ENCODE data around the gene CTSV.
"Not testable (repeated sequence)": the region's sequence is repeated elsewhere in the genome, so short reads cannot be mapped to it uniquely, and the experiment has no call there.

The CTSV gene

DNA sequence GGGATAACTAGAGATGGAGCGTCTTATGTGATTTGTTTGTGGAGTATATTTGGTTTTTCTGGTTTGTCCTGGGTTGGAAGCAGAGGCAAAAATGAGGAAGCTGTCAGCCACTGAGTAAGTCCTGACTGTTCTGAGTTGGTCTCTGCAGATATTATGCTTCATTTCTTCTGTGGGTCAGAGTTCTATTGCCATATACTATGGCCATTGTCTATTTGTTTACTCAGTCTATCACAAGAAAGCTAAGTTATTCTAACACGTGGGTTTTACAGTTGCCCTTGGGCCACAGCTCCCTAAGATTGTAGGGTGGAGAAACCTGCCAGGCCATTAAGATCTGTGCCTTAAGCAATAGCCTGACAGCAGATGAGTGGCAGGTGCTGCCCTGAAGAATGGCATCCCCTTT lies 3.0 kb upstream of the CTSV start:
- DNase-seq (ENCODE audit: low read depth in 2 of 2): no peak

DNA sequence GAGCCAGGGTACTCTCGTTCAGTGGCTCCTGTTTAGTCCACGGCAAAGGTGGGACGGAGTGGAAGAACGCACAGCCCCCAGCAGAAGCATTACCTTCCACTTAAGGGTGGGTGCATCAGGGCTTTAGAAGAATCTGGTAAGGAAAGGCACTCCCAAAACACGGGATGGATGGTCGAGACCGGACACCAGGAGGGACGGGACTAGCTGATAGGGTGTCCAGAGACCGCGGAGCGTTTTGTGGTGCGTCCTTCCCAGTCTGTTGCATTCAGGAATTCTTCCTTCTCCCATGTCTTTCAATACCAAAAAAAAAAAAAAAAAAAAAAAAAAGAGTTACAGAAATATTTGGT lies 545 bp upstream of the CTSV start:
- no peak for DNase-seq (ENCODE audit: low read depth in 2 of 2)

DNA sequence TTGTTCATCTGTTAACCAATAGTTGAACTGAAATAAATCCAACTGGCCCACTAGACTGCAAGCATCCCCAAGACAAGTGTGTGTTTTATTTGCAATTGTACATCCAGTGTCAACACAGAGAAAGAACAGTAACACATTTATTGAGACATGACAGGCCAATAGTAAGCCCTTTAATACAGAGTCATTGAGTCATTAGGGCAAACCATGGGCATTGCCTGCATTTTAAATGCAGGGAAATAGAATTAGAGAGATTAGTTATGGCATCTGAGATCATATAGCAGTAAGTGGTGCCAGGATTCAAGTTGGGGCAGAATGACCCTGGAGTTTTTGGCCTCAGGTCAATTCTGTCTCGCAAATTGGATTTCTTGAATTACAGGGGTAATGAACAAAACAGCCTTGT lies 15.4 kb downstream of the CTSV start:
- not testable (repeated sequence) for DNase-seq (ENCODE audit: low read depth in 2 of 2)

DNA sequence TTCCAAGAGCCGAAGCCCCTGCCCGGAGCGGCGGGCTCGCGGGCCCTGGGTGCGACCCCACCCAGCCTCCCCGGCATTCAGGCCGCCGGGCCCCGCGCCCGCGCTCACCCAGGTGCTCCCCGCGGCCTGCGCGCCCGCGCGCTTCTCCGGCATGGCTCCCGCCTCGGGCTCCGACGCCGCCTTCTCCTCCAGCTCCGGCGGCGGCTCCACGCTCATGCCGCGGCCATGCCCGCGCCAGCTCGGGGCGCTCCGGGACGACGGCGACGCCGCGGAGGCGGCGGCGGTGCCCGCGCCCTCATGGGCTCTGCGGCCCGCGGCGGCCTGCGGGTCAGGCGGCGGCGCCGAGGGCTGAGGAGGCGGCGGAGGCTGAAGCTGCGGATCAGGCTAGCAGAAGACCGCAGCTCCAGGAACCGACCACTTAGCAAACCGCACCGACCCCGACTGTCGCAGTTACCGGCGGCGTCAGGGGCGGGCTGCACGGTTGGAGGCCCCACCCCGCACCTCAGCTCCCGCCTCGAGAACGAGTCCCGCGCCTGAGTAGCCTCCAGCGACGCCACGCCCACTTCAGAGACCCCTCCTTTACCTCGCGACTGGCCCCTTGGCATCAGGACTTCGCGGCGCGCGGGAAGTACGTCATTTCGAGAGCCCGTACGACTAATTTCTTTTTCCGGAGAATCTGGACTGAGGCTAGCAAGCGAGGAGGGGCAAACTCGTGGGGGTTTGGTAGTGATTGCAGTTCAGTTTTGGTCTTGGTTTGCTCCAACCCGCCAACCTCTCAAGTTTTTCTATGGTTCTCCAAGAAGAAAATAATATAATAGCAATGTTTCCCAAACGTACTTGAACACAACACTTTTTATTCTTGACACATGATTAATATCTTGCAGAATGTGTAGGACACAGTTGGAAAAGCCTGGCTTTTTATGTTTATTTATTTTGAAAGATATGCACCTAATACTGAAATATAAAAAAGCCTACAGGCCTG lies 25.5 kb downstream of the CTSV start:
- DNase-seq (ENCODE audit: low read depth in 2 of 2): peak; percentile 54 to 60

DNA sequence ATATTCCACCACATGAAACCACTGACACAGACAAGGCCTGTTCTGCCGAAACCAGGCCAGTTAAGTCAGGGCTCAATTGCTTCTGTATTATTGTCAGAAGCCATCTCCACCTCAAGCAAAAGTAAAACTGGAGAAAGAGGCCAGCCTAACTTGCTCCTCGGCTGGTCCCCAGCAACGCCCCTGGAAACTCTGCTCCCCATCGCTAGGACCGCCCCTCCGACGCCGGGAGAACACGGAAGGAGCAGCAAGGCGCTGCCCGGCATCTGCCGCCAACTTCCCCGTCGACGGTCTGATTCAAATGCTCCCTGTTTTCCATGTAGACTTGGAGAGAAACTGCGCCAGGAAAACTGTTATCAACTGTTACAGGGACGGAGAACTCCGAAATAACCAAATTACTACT lies 26.3 kb downstream of the CTSV start:
- DNase-seq (ENCODE audit: low read depth in 2 of 2): not testable (repeated sequence)

DNA sequence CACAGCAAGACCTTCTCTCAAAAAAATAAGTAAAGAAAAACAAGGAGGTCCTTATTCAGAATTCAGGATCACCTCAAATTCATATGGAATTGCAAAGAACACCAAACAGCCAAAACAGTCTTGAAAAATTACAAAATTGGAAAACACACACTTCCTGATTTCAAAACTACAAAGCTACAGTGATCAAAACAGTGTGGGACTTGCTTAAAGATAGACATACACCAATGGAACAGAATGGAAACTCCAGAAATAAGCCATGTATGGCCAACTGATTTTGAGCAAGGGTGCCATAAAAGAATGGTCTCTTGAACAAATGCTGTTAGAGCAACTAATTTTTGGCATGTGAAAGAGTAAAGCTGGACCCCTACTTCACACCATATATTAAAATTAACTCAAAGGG lies 36.7 kb downstream of the CTSV start:
- not testable (repeated sequence) for DNase-seq (ENCODE audit: low read depth in 2 of 2)

DNA sequence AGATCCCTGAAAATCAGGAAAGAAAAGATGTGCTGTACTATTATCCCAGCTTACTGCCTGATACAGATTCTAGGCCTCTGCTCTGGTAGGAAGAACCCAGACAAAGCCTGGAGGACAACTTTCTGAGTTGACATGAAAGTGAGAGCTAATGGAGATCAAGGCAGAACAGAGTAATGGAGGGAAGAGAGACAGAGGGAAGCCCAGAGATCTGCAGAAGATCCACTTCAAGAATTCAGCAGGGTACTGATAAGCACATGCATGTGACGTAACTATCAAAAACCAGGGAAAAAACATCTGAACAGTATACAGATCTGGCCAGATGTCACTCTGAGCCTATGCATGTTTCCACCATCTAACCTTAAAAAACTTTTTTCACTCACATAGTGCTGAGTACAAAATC lies 37.6 kb downstream of the CTSV start:
- not testable (repeated sequence) for DNase-seq (ENCODE audit: low read depth in 2 of 2)

DNA sequence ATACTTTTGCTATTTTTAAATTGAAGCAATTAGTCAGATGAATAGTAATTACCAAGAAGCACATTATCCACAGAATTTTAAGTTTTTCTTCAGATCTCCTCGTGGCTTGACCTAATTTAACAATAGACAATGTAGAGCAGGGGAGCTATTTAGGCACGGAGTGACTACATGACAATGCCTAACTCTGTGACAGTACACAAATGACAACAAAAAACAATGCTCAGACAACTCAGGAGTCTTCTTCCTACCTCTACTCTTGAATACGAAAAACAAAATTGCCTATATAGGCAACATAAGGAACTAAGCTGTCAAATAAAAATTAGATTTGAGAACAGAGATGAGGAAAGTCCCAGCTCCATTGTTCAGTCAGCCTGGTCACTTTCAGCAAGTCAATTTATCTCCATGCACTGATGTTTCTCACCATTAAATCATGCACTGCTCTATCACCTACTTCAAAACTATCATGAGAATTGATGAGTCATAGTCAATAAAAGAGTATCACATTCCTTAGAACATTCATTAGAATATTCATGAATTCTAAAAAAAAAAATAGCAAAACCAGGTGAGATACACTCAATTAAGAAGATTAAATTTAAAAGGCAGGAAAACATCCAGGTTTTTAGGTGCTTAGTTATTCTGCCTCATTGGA lies 38.7 kb downstream of the CTSV start:
- DNase-seq (ENCODE audit: low read depth in 2 of 2): not testable (repeated sequence)

DNA sequence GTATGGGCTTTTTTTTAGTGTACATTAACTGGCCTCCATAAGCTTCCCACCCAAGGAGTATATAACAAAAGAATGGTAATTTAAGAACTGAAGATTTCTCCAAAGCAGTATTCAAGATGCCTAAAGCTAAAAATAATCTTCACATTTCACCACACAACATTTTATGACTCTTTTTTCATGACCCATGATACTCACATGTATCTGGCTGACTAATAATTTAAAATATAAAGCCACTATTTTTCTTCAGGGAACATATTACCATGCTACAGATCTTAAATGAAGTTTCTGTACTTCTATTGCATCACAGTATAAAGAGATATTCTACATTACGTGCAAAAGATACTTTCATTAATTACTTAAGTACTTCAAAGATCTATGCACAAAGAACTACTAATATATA lies 39.2 kb downstream of the CTSV start:
- not testable (repeated sequence) for DNase-seq (ENCODE audit: low read depth in 2 of 2)

DNA sequence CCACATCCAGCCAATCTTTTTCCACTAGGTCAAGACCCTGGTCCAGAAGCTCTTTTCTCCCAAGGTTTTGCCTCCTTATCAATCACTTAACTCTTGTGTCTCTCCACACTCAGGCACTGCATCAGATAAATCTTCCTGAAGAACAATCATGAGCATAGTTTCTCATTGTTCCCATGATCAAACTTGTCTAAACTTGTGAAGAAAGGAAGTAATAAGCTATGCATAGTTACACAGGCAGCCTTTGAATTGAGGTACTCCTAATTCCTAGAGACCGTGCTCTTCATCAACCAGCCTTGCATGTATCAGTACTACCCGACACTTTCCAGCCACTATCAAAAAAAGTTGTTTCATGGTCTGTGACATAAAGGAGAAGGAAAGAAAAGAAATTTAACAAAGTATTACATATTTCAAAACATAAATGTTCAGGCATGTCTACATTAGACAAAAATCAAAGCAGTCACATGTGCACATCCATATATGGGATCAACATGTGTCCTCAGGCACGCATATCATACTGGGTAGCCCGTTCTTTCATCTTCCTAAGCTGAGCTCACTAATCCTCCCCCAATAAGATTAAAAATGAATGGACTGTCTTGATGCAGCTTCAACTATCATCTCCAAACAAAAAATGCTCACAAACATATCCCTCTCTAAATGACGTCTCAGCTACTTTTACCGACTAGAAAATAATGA lies 41.8 kb downstream of the CTSV start:
- DNase-seq (ENCODE audit: low read depth in 2 of 2): not testable (repeated sequence)

DNA sequence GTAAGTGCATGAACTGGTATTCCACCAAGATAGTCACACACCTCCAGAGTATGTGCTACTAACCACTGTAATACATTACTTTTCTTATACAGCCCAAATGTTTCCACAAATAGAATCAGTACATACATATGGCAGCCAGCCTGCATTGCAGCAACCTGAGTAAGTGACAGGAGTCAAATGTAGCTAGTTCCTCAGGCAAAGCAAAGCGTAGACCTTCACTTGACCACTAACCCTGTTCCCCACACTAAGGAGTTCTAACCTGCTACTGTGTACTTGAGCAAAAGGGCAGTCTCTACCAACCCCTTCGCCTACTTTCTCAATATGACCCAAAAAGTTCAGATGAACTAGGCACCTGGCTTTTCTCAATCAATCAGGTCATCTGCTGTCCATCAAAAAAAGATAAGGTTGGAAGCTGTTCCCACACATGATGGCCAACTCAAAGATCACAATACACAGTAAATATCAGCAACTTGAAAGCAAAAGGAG lies 44.4 kb downstream of the CTSV start:
- not testable (repeated sequence) for DNase-seq (ENCODE audit: low read depth in 2 of 2)

DNA sequence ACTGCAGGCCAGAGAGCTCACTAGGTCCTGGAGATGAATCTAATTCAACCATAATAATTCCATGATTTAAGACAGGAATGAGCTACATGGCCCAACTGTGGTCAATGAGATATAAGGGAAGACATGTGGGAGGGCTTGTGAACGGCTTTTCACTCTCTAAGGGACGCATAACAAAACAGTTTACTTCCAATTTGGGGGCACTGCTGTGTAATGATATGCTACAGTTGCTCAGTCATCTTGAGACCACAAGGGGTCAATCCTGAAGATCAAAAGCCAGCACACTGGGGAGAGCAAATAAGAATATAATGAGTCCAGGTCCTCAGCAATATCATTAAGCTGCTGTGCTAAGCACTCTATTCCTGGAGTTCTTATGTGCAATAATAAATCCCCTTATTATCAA lies 46.6 kb downstream of the CTSV start:
- not testable (repeated sequence) for DNase-seq (ENCODE audit: low read depth in 2 of 2)

DNA sequence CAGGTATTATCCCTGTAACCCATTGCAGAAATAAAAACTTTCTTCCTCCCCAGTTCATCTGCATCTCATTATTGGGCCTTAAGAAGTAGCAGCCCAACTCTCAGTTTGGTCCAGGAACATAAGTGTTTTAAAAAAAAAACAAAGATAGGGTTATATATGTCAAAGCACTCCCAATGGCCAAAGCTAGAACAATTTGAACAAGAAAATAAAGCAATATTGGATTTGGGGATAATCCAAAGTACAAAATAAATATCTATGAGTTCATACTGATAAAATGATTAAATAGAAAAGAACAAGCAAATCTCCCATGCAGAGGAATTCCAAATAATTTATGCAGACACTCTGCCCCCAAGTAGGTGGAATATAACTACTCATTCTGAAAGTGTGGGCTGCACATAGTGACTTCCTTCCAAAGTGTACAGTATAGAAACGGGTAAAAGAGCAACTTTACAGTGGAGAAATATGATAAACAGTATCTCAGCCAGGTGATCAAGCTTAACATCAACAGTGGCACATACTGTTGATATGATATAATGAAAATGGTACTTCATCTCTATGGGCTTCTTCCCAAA lies 49.1 kb downstream of the CTSV start:
- DNase-seq (ENCODE audit: low read depth in 2 of 2): not testable (repeated sequence)

DNA sequence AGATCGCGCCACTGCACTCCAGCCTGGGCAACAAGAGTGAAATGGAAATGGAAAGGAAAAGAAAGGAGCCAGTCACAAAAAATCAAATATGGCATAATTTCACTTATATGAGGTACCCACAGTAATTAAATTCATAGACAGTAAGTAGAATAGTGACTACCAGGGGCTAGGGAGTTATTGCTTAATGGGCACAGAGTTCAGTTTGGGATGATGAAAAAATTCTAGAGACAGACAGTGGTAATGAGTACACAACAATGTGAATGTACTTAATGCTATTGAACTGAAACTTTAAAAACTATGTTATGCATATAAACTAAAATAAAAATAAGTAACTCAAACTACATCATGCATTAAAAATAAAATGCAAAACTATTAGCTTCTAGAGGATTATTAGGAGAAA lies 54.1 kb downstream of the CTSV start:
- DNase-seq (ENCODE audit: low read depth in 2 of 2): not testable (repeated sequence)

DNA sequence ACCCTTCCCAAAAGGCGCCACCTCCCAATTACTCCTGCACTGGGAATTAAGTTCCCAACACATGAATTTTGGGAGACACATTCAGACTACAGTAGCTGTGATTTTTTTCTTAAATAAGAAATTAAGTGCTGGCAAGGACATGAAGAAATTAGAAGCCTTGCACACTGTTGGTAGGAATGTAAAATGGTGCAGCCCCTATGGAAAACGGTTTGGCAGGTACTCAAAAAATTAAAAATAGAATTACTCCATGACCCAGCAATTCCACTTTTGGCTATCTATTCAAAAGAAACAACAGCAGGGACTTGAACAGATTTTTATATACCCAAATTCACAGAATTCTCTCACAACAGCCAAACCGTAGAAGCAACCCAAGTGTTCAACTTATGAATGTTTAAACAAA lies 54.8 kb downstream of the CTSV start:
- DNase-seq (ENCODE audit: low read depth in 2 of 2): not testable (repeated sequence)

DNA sequence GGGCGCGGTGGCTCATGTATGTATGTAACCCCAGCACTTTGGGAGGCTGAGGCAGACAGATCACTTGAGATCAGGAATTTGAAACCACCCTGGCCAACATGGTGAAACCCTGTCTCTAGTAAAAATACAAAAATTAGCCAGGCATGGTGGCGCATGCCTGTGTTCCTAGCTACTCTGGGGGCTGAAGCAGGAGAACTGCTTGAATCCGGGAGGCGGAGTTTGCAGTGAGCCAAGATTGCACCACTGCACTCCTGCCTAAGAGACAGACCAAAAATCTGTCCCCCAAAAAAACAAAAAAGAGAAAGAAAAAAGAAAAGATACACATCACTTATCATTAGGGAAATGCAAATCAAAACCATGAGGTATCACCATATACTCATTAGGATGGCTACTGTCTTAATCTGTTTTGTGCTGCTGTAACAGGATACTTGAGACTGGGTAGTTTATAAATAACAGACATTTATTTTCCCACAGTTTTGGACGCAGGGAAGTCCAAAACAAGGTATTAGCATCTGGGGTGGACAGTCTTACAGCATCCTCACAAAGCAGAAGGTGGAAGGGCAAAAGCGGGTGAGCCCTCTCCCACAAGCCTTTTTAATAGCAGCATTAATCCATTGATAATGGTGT lies 55.3 kb downstream of the CTSV start:
- DNase-seq (ENCODE audit: low read depth in 2 of 2): not testable (repeated sequence)

Data from stimulated activated CD8-positive, alpha-beta memory T cell treated with anti-CD3 and anti-CD28 coated beads, Interleukin-2, amount 100 ng/mL, for 48 hours (primary cell).